Large intestine (tissue), 3 donors: ENCODE measurements around the gene TES. TPM values are rescaled to one million over a fixed set of nuclear protein-coding genes. Genes with fewer than 3 reads are reported as not detected.
"Not testable (repeated sequence)": the region's sequence is repeated elsewhere in the genome, so short reads cannot be mapped to it uniquely, and the experiment has no call there.

Source experiments
- DNase-seq, 2 donors: peaks; one replicate each; pipeline versions ENCODE4 v3.0.0 to v3.0.0-alpha.2; 2013
- H3K27ac ChIP-seq: one replicate; pipeline ENCODE4 v1.5.1; 2013; ENCODE audit warnings: low read length
- H3K27me3 ChIP-seq: 2 replicates; pipeline ENCODE4 v1.6.1; 2013; ENCODE audit warnings: low read length; ENCODE audit not compliant: control insufficient read depth, insufficient read depth
- H3K36me3 ChIP-seq: 2 replicates; pipeline ENCODE4 v1.6.1; 2013; ENCODE audit warnings: low read length; ENCODE audit not compliant: control insufficient read depth, insufficient read depth
- H3K4me1 ChIP-seq: one replicate; pipeline ENCODE4 v1.6.1; 2013; ENCODE audit warnings: low read length; ENCODE audit not compliant: control insufficient read depth, insufficient read depth
- H3K4me3 ChIP-seq: one replicate; pipeline ENCODE4 v1.5.1; 2013; ENCODE audit warnings: low read length
- H3K9me3 ChIP-seq: one replicate; pipeline ENCODE4 v1.6.1; 2013; ENCODE audit warnings: mild to moderate bottlenecking, low read depth, low read length, moderate library complexity; ENCODE audit not compliant: control insufficient read depth
- WGBS: methylation state at CpG from one replicate; pipeline ENCODE4 v1.1.5; 2013; ENCODE audit warnings: low lambda C conversion rate; ENCODE audit not compliant: insufficient coverage; 5-methylcytosine and 5-hydroxymethylcytosine counted together
- polyA plus RNA-seq: library from polyadenylated mRNA; unstranded; fragments of 120-200 nt; gene quantifications from one replicate; pipeline ENCODE4 v1.2.1, GENCODE V29; 2013

TES gene
- polyA plus RNA-seq, 1 donor = 66.4 TPM

DNA sequence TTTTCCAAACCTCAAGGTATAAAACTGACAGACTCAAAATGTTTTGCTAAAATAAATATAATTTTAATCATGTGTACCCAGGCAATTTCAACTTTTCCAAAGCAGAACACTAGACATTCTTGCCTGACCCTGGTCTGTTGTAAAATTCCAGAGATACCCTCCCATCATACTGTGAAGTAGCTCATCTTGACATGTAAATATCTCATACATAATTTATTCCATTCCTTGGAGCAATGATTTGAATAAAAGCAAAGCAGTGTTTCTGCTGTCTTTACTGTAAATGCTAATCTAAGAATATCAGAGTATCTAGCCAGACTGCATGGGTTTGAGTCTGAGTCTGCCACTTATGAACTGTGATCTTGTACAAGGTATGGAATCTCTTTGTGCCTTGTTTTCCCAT is 68.9 kb downstream of the TES start:
- no peaks in the 10 kb centered on the region for H3K4me1 ChIP-seq
- no peak overlapping the region for H3K27ac ChIP-seq
- H3K4me3 ChIP-seq = no peak overlapping the region
- no peaks in the 10 kb centered on the region for H3K36me3 ChIP-seq
- no peak for DNase-seq
- no peaks in the 10 kb centered on the region for H3K27me3 ChIP-seq
- no peaks in the 10 kb centered on the region for H3K9me3 ChIP-seq

DNA sequence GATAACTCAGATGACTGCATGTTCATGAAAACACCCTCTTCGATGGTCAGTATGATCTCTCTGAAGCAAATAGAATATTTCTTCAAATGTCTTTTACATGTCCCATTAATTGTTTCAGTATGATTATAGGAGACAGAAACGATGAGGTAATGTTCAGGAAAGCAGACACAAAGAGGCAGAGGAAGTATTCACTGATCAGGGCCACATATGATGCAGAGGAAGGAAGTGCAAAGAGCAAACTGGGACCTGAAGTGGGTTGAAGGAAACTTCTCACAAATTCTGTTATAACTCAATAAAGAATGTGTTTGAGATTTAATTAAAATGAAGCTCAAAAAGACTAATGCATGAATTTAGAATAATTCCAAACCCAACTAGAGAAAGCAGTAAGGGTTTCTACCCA is 70.5 kb downstream of the TES start:
- Histone ChIP-seq H3K36me3 (no peaks in the 10 kb centered on the region), H3K4me1 (no peaks in the 10 kb centered on the region), H3K9me3 (no peaks in the 10 kb centered on the region), H3K27ac (no peak overlapping the region), H3K4me3 (no peak overlapping the region), H3K27me3 (no peaks in the 10 kb centered on the region)
- WGBS = 83% methylated on average over 2 of the region's 2 CpGs
- DNase-seq = no peak

DNA sequence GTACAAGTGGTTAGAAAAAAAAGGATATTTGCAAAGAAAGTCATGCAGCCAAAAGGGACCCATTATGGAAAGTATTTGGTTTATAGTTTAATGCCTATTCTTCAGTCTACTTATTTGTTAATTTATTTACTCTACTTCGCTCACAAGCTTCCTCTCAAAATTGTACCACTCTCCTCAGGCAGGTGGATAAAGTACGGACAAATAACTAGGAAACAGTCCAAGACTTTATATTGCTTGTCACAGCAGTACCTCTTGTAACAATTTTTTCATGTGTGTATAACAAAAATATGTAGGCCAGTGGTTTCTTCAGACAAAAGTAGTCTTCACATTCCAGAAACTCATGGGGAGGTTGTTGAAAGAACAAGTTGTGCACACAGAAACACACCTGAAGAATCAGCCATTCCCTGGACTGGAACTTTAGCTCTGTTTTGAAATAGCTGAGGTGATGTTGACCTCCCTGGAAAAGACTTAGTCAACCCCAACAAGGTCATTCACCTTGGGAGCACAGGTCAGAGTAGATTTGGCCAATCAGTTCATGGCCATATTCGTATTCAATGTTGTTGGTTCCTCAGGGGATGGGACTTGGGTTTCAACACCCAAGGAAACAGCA is 73.4 kb downstream of the TES start:
- Histone ChIP-seq H3K27ac (no peak overlapping the region), H3K4me3 (no peak overlapping the region), H3K4me1 (no peaks in the 10 kb centered on the region), H3K27me3 (no peaks in the 10 kb centered on the region), H3K9me3 (no peaks in the 10 kb centered on the region), H3K36me3 (no peaks in the 10 kb centered on the region)
- 94% methylated on average over 2 of the region's 3 CpGs for WGBS
- no peak for DNase-seq

DNA sequence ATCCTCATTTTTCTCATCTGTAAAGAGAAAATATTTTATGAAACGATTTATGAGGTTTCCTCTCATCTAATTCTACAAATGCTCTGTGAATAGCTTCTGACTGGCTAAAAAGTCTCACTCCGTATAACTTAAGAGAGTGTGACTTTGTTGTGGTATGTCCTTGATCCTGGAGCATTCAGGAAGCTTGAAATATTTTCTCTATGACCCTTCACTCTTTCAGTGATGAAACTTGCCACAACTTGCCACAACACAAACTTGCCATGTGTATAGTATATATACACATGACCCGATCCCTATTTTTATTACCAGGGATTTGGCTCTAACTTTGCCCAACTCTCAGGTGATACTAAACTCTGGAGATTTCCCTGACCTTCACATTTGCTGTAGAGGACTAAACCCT is 74.1 kb downstream of the TES start:
- no peaks in the 10 kb centered on the region for H3K9me3 ChIP-seq
- no peaks in the 10 kb centered on the region for H3K36me3 ChIP-seq
- H3K4me1 ChIP-seq = no peaks in the 10 kb centered on the region
- H3K27ac ChIP-seq = no peak overlapping the region
- no peak overlapping the region for H3K4me3 ChIP-seq
- WGBS = 83% methylated on average over 1 of the region's 3 CpGs
- H3K27me3 ChIP-seq = no peaks in the 10 kb centered on the region
- no peak for DNase-seq

DNA sequence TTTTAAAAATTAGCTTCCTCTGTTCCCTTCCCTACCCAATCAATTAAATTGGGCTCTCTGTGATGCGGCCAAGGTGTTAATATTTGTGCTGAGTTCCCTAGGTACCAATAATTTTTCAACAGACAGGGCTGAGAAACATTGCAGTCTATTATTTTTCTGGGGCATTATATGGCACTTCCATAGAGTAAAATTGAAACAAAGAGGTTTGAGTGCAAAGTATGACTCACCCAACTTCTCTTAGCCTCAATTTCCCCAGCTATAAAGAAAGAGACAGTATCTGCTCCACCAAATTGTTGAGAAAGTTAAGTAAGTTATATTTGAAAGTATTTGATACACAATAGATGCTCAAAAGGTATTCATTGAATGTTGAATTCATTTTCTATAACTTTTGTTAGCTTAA is 74.9 kb downstream of the TES start:
- no peak overlapping the region for H3K4me3 ChIP-seq
- no CpG with 5 or more reads among the region's 1 CpG for WGBS
- no peaks in the 10 kb centered on the region for H3K4me1 ChIP-seq
- no peak overlapping the region for H3K27ac ChIP-seq
- H3K9me3 ChIP-seq = no peaks in the 10 kb centered on the region
- no peaks in the 10 kb centered on the region for H3K36me3 ChIP-seq
- H3K27me3 ChIP-seq = no peaks in the 10 kb centered on the region
- no peak for DNase-seq

DNA sequence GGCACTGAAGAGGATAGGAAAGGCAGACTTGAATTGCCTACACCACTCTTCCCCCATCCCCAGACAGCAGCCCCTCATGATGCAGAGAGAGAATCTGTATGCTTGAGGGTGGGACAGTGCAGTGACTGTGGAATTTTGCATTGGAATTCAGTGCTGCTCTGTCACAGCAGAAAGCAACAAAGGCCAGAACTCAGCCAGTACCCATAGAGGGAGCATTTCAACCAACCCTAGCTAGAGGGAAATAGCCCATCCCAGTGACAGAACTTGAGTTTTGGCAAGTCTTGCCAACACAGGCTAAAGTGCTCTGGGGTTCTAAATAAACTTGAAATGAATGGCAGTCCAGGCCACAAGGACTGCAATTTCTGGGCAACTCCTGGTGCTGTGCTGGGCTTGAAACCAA is 80.4 kb downstream of the TES start:
- peaks cover 4% of the 10 kb centered on the region for H3K9me3 ChIP-seq
- H3K36me3 ChIP-seq = no peaks in the 10 kb centered on the region
- no peaks in the 10 kb centered on the region for H3K27me3 ChIP-seq
- H3K4me3 ChIP-seq = no peak overlapping the region
- no peak for DNase-seq
- H3K4me1 ChIP-seq = no peaks in the 10 kb centered on the region
- no peak overlapping the region for H3K27ac ChIP-seq

DNA sequence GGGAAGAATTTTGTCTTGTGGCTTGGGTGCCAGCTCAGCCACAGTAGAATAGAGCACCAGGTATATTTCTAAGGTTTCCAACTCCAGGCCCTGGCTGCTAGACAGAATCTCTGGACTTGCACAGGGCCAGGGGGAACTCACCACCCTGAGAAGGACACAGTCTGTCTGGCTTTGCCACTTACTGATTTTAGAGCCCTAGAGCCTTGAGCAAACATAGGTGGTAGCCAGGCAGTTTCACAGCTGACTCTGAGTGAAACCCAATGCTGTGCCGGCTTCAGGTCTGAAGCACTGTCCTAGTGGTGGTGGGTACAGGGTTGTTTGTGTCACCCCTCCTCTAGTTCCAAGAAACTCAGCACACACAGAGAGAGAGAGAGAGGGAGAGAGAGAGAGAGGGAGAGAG is 81.6 kb downstream of the TES start:
- H3K4me1 ChIP-seq = no peaks in the 10 kb centered on the region
- no CpG with 5 or more reads among the region's 1 CpG for WGBS
- peaks cover 4% of the 10 kb centered on the region for H3K9me3 ChIP-seq
- DNase-seq = no peak
- H3K27me3 ChIP-seq = no peaks in the 10 kb centered on the region
- no peak overlapping the region for H3K27ac ChIP-seq
- no peaks in the 10 kb centered on the region for H3K36me3 ChIP-seq
- H3K4me3 ChIP-seq = no peak overlapping the region

DNA sequence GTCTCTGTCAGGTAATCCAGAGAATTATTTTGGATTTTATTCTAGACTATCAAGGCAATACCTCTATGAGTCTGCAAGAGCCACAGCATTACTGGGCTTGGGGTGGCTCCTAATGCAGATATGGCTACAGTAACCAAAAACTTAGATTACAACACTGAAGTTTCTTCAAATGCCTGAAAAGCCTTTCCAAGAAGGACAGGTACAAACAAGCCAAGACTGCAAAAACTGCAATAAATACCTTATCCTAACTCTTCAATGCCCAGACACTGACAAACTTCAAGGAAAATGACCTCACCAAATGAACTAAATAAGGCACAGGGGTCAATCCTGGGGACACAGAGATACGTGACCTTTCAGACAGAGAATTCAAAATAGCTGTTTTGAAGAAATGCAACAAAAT is 82.0 kb downstream of the TES start:
- Histone ChIP-seq H3K36me3 (no peaks in the 10 kb centered on the region), H3K4me3 (no peak overlapping the region), H3K27ac (no peak overlapping the region), H3K9me3 (peaks cover 4% of the 10 kb centered on the region), H3K4me1 (no peaks in the 10 kb centered on the region), H3K27me3 (no peaks in the 10 kb centered on the region)
- WGBS = 100% methylated on average over 1 of the region's 1 CpG
- DNase-seq = no peak

DNA sequence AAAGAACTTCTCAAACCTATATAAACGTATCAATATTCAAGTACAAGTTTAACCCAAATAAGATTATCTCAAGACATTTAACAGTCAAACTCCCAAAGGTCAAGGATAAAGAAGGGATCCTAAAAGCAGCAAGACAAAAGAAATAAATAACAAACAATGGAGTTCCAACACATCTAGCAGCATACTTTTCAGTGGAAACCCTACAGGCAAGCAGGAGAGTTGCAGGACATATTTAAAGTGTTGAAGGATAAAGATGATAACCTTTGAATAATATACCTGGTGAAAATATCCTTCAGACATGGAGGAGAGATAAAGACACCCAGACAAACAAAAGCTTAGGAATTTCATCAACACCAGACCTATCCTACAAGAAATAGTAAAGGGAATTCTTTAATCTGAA is 82.8 kb downstream of the TES start:
- DNase-seq = no peak
- Histone ChIP-seq H3K9me3 (peaks cover 4% of the 10 kb centered on the region), H3K4me3 (no peak overlapping the region), H3K4me1 (no peaks in the 10 kb centered on the region), H3K27ac (no peak overlapping the region), H3K27me3 (no peaks in the 10 kb centered on the region), H3K36me3 (no peaks in the 10 kb centered on the region)
- 100% methylated on average over 1 of the region's 1 CpG for WGBS

DNA sequence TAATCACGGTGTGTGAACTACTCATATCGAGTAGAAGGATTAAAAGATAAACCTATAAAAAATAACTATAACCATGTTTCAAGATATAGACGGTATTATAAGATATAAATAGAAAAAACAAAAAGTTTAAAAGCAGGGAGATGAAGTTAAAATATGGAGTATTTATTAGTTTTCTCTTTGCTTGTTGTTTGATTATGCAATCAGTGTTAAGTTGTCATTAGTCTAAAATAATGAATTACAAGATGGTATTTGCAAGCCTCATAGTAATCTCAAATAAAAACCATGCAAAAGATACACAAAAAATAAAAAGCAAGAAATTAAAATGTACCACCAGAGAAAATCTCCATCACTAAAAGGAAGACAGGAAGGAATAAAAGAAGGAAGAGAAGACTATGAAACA is 83.3 kb downstream of the TES start:
- H3K27ac ChIP-seq = no peak overlapping the region
- H3K4me3 ChIP-seq = no peak overlapping the region
- WGBS = 94% methylated on average over 3 of the region's 3 CpGs
- H3K36me3 ChIP-seq = no peaks in the 10 kb centered on the region
- no peak for DNase-seq
- H3K9me3 ChIP-seq = peaks cover 4% of the 10 kb centered on the region
- H3K27me3 ChIP-seq = no peaks in the 10 kb centered on the region
- no peaks in the 10 kb centered on the region for H3K4me1 ChIP-seq

DNA sequence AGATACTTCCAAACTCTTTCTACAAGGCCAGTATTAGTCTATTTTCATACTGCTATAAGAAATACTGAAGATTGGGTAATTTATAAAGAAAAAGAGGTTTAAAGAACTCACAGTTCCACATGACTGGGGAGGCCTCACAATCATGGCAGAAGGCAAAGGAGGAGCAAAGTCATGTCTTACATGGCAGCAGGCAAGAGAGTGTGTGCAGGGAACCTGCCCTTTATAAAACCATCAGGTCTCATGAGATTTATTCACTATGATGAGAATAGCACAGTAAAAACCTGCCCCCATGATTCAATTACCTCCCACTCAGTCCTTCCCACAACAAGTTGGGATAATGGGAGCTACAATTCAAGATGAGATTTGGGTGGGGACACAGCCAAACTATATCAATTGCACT is 85.6 kb downstream of the TES start:
- H3K27ac ChIP-seq, H3K4me1 ChIP-seq, H3K9me3 ChIP-seq, DNase-seq, H3K36me3 ChIP-seq, H3K27me3 ChIP-seq, H3K4me3 ChIP-seq: not testable (repeated sequence)
